Forelimb muscle (tissue), 1 donor: ENCODE data around the gene TRIM56. TPM values are rescaled to one million over a fixed set of nuclear protein-coding genes. Genes with fewer than 3 reads are reported as not detected.
"Not testable (repeated sequence)": the region's sequence is repeated elsewhere in the genome, so short reads cannot be mapped to it uniquely, and the experiment has no call there.

ENCODE experiments used
- DNase-seq: peaks from one replicate; pipeline ENCODE4 v3.0.0-alpha.2; 2013; ENCODE audit warnings: low read depth
- polyA plus RNA-seq: library from polyadenylated mRNA; unstranded; fragments of 120-200 nt; gene quantifications from one replicate; pipeline ENCODE4 v1.2.1, GENCODE V29; 2013; ENCODE audit not compliant: insufficient read length

Gene TRIM56
- polyA plus RNA-seq, 1 donor: 7.6 TPM

DNA sequence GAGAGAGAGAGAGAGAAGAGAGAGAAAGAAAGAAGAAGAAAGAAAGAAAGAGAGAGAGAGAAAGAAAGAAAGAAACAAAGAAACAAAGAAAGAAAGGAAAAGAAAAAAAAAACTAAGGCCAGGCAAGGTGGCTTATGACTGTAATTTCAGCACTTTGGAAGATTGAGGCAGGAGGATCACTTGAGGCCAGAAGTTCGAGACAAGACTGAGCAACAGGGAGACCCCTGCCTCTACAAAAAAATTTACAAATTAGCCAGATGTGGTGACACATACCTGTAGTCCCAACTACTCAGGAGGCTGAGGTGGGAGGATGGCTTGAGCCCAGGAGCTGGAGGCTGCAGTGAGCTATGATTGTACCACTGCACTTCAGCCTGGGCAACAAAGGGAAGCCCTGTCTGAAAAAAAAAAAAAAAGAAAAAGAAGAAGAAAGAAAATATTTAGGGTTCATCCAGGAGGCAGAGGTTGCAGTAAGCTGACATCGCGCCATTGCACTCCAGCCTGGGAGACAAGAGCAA lies 44.4 kb downstream of the TRIM56 start:
- no peak for DNase-seq

DNA sequence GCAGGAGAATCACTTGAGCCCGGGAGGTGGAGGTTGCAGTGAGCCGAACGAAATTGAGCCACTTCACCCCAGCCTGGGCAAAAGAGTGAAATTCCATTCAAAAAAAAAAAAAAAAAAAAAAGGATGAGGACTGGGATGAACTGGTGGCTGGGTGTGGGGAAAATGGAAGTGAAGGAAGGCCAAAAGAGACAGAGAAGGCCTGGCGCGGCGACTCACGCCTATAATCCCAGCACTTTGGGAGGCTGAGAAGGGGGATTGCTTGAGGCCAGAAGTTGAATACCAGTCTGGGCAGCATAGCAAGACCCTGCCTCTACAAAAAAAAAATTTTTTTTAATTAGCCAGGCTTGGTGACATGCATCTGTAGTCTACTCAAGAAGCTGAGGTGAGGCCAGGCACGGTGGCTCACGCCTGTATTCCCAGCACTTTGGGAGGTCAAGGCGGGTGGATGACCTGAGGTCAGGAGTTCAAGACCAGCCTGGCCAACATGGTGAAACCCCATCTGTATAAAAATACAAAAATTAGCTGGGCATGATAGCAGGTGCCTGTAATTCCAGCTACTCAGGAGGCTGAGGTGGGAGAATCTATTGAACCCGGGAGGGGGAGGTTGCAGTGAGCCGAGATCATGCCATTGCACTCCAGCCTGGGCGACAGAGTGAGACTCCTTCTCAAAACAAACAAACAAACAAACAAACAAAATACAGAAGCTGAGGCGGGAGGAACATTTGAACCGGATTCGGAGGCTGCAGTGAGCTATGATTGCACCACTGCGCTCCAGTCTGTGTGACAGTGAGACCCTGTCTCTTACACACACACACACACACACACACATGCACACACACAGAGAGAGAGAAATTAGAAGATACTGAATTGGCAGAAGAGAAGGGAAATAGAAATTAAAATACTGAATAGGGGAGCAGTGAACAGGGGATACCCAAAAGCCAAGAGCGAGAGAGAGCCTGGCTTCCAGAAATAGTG lies 47.6 kb downstream of the TRIM56 start:
- not testable (repeated sequence) for DNase-seq

DNA sequence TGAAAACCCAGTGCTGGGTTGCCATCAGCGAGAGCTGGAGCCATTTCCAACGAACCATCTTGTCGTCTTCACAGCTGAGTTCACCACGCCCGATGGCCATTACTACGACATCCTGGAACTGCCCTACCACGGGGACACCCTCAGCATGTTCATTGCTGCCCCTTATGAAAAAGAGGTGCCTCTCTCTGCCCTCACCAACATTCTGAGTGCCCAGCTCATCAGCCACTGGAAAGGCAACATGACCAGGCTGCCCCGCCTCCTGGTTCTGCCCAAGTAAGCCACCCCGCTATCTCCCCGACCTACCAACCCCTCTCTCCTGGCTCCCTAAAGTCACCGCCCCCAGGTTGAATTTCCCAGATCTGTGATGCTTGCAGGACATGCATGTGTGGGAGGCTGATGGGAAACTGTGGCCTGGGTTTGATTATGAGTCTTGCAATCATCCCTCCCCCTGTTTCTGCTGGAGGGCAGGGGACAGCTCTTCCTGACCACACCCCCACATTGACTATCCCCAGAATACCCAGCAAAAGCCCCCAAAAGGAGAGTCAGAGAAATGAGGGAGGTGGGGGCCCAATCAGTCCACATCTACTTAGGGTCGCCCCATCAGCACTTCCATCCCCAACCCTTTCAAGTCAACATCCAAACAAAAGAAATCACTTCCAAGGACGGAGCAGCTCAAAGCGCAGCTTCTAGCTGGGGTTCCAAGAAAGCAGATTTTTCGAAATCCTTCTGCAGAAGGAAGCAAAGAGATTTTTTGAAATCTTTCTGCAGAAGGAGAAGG lies 48.5 kb downstream of the TRIM56 start:
- no peak for DNase-seq

DNA sequence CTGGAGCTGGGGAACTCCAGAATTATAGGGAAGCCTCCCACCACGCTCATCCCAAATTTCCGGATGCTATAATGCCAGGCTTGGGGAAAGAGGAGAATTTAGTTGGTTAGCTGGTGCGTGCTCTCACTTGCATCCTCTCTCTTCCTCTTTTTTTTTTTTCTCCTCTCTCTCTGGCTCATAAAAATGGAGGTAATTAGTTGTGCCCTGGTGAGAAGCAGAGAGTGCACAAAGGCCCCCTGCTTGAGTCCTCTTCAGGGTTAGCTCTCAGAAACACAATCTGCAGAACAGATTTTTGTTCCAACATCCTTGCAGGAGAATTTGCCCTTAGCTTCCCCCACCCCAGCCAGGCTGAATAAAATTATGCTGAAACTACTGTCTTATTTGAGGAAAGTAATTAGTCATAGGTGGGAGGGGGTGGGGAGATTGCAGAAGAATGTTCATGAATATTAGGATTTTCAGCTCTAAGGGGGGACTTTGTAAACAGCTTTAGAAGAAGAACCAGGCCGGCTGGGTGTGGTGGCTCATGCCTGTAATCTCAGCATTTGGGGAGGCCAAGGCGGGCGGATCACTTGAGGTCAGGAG lies 49.2 kb downstream of the TRIM56 start:
- DNase-seq: no peak

DNA sequence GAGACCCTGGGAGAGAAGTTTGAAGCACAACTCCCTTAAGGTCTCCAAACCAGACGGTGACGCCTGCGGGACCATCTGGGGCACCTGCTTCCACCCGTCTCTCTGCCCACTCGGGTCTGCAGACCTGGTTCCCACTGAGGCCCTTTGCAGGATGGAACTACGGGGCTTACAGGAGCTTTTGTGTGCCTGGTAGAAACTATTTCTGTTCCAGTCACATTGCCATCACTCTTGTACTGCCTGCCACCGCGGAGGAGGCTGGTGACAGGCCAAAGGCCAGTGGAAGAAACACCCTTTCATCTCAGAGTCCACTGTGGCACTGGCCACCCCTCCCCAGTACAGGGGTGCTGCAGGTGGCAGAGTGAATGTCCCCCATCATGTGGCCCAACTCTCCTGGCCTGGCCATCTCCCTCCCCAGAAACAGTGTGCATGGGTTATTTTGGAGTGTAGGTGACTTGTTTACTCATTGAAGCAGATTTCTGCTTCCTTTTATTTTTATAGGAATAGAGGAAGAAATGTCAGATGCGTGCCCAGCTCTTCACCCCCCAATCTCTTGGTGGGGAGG lies 52.5 kb downstream of the TRIM56 start:
- DNase-seq: no peak

DNA sequence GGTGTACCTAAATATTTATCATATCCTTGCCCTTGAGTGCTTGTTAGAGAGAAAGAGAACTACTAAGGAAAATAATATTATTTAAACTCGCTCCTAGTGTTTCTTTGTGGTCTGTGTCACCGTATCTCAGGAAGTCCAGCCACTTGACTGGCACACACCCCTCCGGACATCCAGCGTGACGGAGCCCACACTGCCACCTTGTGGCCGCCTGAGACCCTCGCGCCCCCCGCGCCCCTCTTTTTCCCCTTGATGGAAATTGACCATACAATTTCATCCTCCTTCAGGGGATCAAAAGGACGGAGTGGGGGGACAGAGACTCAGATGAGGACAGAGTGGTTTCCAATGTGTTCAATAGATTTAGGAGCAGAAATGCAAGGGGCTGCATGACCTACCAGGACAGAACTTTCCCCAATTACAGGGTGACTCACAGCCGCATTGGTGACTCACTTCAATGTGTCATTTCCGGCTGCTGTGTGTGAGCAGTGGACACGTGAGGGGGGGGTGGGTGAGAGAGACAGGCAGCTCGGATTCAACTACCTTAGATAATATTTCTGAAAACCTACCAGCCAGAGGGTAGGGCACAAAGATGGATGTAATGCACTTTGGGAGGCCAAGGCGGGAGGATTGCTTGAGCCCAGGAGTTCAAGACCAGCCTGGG lies 53.1 kb downstream of the TRIM56 start:
- no peak for DNase-seq

DNA sequence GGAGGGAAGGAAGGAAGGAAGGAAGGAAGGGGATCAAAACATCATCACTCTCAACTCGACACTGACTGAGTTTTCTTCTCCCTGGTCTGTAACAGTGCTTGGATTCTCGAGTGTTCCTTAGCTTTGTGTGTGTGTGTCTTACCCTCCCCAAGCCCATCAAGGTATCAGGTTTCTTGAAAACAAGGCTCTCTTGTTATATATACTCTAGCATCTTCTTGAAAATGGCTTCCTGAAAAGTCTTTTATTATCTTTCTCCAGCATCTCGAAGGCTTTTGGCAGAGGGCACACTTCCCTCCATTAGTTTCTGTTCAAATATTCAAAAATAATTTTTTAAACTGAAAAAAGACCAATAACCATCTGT lies 55.0 kb downstream of the TRIM56 start:
- no peak for DNase-seq

DNA sequence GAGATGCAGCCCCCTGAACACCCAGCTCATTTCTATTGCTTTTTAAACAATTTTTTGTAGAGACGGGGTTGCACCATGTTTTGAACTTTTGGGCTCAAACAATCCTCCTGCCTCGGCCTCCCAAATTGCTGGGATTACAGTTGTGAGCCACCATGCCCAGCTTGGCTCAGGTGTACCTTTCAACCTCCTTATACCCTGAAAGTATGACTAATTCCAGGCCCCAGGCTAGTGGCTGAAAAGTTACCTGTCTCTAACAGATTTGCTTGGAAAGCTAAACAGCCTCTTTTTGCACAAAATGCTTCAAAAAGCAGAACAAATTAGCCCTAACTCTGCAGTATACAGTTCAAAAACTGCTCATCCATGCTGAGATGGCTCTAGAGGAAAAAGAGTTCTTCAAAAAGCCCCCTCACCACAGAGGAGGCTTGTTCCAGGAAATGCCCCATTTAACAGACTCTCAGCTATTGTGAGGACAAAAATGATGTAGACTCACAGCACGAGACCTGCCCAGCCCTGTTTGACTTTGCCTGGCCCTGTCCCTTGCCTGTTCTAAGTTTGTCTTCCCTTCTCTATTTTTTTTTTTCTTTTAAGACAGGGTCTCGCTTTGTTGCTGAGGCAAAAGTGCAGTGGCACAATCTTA lies 55.6 kb downstream of the TRIM56 start:
- DNase-seq: no peak

Other genes with a start within 250 kb of the TRIM56 start
- gene SLC12A9, start 232.8 kb upstream of the TRIM56 start, polyA plus RNA-seq: 20.7 TPM
- gene TRIP6, start 218.1 kb upstream of the TRIM56 start, polyA plus RNA-seq: 41.1 TPM
- gene SRRT, start 210.4 kb upstream of the TRIM56 start, polyA plus RNA-seq: 98.4 TPM
- 2.0 TPM for gene UFSP1, start 195.8 kb upstream of the TRIM56 start, polyA plus RNA-seq
- 67.1 TPM for gene ACHE, start 189.6 kb upstream of the TRIM56 start, polyA plus RNA-seq
- 0.10 TPM for gene MUC3A, start 135.9 kb upstream of the TRIM56 start, polyA plus RNA-seq
- gene MUC12, start 115.9 kb upstream of the TRIM56 start, polyA plus RNA-seq: 0.48 TPM
- not detected for gene MUC17, start 65.4 kb upstream of the TRIM56 start, polyA plus RNA-seq
- 5.6 TPM for gene SERPINE1, start 41.6 kb downstream of the TRIM56 start, polyA plus RNA-seq
- 17.7 TPM for gene AP1S1, start 69.0 kb downstream of the TRIM56 start, polyA plus RNA-seq
- not detected for gene VGF, start 80.1 kb downstream of the TRIM56 start, polyA plus RNA-seq
- not detected for gene NAT16, start 94.8 kb downstream of the TRIM56 start, polyA plus RNA-seq
- gene MOGAT3, start 115.6 kb downstream of the TRIM56 start, polyA plus RNA-seq: not detected
- 41.4 TPM for gene PLOD3, start 132.1 kb downstream of the TRIM56 start, polyA plus RNA-seq
- 46.5 TPM for gene ZNHIT1, start 132.7 kb downstream of the TRIM56 start, polyA plus RNA-seq
- 7.4 TPM for gene CLDN15, start 152.3 kb downstream of the TRIM56 start, polyA plus RNA-seq
- gene FIS1, start 159.6 kb downstream of the TRIM56 start, polyA plus RNA-seq: 125 TPM
- gene IFT22, start 236.3 kb downstream of the TRIM56 start, polyA plus RNA-seq: 25.7 TPM